Epithelial cell of esophagus (primary cell): ENCODE results near the gene HAO1.
"Not testable (repeated sequence)": the region's sequence is repeated elsewhere in the genome, so short reads cannot be mapped to it uniquely, and the experiment has no call there.

Experiments used
- DNase-seq: peaks from one replicate; pipeline ENCODE4 v3.0.0; 2010; ENCODE audit warnings: low read depth
- H3K4me3 ChIP-seq: 2 replicates; pipeline ENCODE4 v1.5.1; 2011; ENCODE audit warnings: mild to moderate bottlenecking, low read length, control low read depth
- TF ChIP-seq, protein P1 (sequence below): IDR thresholded peaks from 2 replicates; pipeline ENCODE4 v1.5.1; 2011; ENCODE audit warnings: low read depth, mild to moderate bottlenecking, low read length, control low read depth, inconsistent platforms; ENCODE audit not compliant: insufficient read depth; ENCODE audit errors: missing control alignments

The HAO1 gene

DNA sequence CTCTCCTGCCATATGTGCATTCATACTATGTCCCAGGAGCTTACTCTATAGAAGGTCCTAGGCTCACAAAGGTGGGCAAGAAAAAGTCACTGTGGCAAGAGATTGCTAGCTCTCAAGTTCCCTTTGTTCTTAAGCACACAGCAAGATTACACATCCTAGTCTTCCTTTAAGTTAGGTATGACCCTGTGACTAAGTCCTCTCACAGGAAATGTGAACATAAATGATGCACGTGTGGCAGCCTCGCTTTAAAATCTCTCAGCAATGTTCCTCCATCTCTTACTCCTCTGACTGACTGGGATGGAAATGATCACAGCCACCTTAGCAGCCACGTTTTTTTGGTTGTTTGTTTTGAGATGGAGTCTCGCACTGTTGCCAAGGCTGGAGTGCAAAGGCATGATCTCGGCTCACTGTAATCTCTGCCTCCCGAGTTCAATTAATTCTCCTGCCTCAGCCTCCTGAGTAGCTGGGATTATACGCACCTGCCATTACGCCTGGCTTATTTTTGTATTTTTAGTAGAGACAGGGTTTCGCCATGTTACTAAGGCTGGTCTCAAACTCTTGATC, 35.7 kb upstream of the HAO1 start:
- H3K4me3 ChIP-seq: no peak overlapping the region
- DNase-seq: peak; percentile 30
- TF ChIP-seq, protein P1, sequence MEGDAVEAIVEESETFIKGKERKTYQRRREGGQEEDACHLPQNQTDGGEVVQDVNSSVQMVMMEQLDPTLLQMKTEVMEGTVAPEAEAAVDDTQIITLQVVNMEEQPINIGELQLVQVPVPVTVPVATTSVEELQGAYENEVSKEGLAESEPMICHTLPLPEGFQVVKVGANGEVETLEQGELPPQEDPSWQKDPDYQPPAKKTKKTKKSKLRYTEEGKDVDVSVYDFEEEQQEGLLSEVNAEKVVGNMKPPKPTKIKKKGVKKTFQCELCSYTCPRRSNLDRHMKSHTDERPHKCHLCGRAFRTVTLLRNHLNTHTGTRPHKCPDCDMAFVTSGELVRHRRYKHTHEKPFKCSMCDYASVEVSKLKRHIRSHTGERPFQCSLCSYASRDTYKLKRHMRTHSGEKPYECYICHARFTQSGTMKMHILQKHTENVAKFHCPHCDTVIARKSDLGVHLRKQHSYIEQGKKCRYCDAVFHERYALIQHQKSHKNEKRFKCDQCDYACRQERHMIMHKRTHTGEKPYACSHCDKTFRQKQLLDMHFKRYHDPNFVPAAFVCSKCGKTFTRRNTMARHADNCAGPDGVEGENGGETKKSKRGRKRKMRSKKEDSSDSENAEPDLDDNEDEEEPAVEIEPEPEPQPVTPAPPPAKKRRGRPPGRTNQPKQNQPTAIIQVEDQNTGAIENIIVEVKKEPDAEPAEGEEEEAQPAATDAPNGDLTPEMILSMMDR: no peak

GRCh38 chr20:7974785-7975435, 34.7 kb upstream of the HAO1 start:
- no peak overlapping the region for H3K4me3 ChIP-seq
- TF ChIP-seq, protein P1: no peak
- no peak for DNase-seq

GRCh38 chr20:7971536-7972280, 31.4 kb upstream of the HAO1 start:
- DNase-seq: no peak
- TF ChIP-seq, protein P1: no peak
- no peak overlapping the region for H3K4me3 ChIP-seq

- H3K4me3 ChIP-seq: no peak overlapping the region
- TF ChIP-seq, protein P1: no peak
- DNase-seq: peak; percentile 20
These were observed 27.1 kb upstream of the HAO1 start for GRCh38 chr20:7967199-7967844.

DNA sequence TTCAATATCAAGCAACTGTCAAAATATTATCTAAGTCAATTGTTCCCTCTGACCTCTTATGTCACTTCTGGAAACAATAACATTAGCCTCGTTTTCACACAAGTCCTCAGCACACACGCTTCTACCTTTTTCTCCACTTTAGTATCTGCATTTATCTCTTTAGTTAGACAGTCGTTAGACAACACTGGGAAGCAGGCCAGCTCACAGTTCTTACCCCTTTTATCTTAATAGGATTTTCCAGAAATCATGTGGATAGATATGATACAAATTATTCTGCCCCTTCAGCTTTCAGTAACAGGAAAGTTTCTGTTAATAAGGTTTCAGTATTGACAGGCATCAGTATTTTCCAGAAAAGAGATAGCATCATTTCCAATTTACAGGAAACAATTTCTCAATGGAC, 25.9 kb upstream of the HAO1 start:
- TF ChIP-seq, protein P1: no peak

GRCh38 chr20:7959484-7959883, 19.2 kb upstream of the HAO1 start:
- H3K4me3 ChIP-seq: no peak overlapping the region
- peak; percentile 24 for DNase-seq
- TF ChIP-seq, protein P1: no peak

More for the DNA sequence above, 25.9 kb upstream of the HAO1 start:
- no peak for DNase-seq
- no peak overlapping the region for H3K4me3 ChIP-seq

DNA sequence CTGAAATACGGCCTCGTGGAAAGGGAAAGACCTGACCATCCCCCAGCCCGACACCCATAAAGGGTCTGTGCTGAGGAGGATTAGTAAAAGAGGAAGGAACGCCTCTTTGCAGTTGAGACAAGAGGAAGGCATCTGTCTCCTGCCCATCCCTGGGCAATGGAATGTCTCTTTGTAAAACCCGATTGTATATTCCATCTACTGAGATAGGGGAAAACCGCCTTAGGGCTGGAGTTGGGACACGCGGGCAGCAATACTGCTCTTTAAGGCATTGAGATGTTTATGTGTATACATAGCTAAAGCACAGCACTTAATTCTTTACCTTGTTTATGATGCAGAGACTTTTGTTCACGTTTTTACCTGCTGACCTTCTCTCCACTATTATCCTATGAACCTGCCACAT, 16.3 kb upstream of the HAO1 start:
- not testable (repeated sequence) for H3K4me3 ChIP-seq

More for the DNA sequence above, 16.3 kb upstream of the HAO1 start:
- DNase-seq: not testable (repeated sequence)
